ENCODE measurements around the gene ITSN2. TPM values are rescaled to one million over a fixed set of nuclear protein-coding genes. Genes with fewer than 3 reads are reported as not detected.

Gene ITSN2
- total RNA-seq, 1 experiment from 2014 or later, result 22.6 TPM

DNA sequence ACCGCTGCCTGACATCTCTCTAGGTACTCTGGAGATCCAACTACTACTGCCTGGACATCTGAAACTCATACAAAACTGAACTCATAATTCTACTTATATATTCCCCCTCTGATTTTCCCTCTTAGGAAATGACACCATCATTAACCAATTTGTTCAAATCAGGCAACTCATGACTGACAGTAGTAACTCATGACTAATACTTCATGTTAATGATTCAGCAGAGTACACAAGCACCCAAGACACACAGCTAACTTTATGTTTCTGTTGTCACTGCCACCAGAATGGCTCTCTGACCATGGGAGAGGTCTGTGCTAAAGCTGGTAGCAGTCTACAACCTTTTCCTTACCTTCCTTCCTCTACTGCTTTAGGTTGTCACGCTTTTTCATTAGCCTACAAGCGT, 91.1 kb downstream of the ITSN2 start:
- DNase-seq (ENCODE audit: low read depth), result peak; percentile 5

DNA sequence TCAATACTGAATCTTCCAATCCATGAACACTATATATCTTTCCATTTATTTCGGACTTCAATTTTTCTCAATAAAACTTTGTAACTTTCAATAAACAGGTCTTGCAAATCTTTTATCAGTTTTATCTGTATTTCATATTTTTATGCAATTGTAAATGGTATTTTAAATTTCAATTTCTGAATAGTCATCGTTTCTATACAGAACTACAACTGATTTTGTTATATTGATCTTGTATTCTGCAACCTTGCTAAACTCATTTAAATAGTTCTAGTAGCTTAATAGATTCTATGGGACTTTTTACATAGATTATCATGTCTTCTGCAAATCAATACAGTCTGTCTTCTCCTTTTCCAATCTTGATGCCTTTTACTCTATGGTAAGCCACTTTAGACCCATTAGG, 95.1 kb downstream of the ITSN2 start:
- DNase-seq (ENCODE audit: low read depth), result no peak

DNA sequence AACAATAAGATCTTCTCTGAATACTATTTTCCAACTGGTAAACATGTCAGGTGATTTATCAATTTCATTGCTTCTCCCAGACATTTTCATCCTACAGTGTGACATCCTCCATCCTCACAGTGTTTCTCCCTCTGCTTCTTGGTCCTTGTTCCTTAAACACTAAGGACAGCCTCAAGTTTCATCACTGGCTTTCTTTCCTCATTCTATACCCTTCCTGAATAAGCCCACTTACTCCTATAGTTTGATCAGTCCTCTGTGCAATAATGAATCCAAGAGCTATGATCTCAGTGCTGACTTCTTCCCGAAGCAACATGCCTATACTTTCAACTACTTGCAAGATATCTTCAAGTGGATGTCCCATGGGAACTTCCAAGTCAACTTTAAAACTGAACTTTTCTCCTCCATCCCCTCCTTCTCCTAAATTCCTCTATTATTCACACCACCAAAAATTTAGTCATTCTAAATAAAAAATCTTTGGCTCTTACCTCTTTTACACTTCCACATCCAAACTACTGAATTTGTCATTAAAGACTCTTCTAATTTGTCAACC, 97.8 kb downstream of the ITSN2 start:
- no peak for DNase-seq (ENCODE audit: low read depth)

DNA sequence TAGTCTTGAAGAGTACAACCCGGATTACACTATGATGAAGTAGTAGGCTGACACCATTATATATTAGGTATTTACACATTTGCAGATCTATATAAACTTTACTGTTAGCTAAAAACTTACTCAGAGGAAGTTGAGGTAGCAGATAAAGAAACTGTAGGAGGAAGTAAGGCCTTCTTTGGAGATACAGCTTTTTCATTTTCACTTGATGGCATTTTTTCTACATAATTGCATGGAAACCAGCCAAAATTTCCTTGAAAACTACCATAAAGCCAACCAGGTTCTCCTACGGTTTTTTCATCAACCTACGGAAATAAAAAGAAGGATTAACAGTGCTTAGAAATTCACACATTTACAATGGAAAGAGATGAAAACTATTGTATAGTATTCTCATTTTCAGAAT, 98.9 kb downstream of the ITSN2 start:
- DNase-seq (ENCODE audit: low read depth), result no peak

DNA sequence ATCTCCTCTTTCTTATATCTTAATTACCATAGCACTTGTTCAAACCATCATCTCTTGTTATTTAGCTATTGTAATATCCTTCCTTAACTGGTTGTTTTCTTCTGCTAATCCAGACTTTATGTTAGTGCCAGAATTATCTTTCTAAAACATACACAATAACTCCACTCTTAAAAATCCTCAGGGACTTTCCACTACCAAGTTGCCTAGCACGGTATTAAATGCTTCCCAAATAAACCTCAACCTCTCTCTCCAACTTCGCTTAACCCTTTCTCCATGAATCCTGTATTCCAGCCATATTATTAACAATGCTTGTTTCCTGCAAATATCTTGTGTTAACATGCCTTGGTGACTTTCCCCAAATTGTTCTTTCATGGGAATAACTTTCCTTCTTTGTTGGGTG, 101.0 kb downstream of the ITSN2 start:
- no peak for DNase-seq (ENCODE audit: low read depth)

DNA sequence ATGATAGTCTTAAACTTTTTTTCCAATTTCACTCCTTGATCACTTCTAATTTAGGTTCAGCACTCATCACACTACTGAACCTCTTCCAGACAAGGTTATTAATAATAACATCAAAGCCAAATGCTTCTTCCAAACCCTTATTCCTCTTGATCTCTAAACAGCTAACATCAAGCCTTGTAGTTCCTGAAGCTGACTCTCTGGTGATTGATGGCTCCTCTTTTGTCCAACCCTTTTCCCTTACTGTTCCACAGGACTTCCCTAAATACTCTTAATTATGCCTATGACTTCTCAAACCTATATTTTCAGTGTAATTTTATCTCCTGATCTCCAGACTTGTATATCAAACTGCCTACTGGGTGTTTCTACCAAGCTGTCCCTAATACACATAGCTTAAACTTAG, 101.6 kb downstream of the ITSN2 start:
- DNase-seq (ENCODE audit: low read depth), result no peak

DNA sequence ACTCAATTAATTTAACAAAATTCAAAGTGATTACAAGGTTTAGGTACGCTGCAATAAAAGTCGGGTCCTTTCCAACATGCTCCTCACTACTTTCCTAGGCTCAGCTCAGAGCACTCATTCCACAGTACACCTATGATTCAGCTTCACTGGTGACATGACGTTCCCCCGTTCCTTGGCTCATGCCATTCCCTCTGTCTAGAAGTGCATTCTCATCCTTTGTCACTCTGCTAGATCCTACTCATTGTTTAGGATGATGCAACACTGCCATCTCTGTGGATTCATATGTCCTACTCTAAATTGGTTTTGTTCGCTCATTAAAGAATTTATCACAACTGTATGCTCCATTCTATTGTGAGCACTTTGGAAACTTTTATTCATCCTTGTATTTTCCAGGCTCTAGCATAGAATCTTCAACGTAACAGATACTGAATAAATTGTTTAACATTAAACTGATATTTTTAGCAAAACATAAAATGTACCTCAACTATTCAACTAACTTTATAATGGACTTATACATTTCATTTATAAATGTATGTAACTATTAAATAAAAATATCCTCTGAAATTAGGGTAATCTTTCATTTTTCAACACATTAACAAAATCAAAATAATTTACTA, 106.9 kb downstream of the ITSN2 start:
- DNase-seq (ENCODE audit: low read depth), result peak; percentile 4

DNA sequence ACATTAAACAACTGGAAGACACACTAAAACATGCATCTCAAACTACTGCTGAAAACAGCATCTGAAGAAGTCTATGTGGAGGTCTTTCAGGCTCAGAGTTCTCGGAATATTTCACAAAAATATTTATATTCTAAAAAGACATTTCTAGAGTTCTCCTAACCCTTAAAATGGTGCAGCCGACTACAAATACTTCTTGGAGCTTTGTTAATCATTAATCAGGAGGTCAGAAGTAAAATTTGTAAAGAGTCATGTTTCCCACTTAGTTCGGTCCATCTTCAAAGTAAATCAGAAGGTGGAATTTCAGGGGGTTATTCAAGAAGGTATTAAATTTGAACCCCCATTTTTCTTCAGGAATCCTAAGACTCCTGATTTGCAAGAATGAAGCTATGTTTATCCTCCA, 112.7 kb downstream of the ITSN2 start:
- DNase-seq (ENCODE audit: low read depth), result no peak

DNA sequence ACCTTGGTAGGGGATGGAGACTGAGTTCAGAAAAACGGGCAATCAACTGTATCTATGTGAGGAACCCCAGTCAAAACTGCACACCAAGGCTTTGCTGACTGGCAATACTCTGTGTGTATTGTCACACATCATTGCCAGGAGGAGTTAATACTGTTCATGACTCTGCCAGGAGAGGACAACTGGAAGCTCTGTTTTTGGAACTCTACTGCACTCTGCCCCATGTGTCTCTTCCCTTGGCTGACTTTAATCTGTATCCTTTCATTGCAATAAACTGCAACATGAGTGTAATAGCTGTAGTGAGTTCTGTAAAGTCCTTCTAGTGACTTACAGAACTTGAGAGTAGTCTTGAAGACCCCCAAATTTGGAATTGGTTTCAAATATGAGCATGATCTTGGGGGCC, 113.2 kb downstream of the ITSN2 start:
- no peak for DNase-seq (ENCODE audit: low read depth)

DNA sequence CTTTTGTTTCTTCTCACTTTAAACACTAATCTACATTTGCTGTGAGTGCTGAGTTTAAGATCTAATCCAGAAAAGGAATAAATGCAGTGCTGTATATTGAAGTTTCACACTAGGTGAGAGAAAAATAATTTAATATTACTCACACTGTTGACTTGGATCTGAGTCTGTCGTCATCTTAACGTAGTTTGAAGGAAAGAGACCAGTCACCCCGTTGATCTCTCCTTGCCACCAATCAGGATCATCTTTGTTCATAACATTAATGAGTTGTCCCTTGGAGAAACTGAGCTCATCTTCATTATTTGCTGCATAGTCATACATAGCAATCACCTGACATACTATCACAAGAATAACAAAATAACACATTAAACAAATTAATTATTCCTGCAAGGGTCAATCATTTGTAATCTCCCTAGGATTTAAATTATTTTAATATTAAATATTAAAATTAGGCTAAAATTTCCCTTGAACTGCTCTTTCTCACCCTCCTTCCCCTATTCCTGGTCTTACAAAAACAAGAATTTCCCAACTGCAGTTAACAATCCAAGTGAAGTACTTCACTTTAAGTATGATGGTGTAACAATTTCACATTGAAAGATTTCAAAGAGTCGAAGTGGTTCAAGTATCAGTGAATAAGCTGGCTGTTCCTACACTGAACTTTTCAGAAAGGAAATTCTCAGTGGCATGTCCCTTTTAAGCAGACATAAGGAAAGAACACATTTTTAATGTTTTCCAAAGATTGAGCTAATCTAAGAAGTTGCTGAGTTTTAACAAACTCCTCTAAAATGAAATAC, 114.2 kb downstream of the ITSN2 start:
- DNase-seq (ENCODE audit: low read depth), result no peak

DNA sequence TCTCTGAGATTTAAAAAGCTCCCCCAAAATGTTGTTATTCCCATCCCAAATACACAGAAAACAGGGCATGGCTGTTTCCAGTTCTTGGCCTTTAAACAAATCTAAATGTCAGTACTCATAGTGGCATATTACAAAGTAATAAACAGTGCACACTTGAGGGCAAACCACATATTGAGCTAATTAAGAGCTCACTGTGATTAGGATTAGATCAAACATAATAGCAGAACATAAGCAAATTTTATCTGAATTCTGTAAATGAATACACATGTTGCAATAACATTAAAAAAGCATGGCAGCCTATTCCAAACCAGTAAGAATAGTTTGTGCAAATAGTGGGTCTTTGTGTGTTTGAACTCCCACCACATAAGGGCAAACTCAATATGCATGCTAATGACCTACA, 118.8 kb downstream of the ITSN2 start:
- no peak for DNase-seq (ENCODE audit: low read depth)

DNA sequence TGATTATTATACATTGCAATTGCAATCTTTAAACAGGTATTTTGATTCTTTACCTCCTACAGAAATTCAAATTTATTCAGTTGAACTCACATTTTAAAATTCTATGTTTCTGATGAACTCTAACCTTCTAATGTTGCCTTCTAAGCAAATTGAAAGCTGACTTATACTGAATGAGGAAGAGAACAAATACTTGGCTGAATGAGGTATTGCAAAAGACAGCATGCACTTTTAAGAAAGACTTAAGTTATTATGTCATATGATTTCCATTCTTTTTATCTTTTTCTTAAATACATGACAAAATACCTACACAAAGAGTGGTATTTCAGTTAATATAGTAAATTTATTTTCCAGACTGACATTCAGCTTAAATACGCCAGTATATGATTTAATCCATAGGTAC, 120.8 kb downstream of the ITSN2 start:
- DNase-seq (ENCODE audit: low read depth), result no peak

DNA sequence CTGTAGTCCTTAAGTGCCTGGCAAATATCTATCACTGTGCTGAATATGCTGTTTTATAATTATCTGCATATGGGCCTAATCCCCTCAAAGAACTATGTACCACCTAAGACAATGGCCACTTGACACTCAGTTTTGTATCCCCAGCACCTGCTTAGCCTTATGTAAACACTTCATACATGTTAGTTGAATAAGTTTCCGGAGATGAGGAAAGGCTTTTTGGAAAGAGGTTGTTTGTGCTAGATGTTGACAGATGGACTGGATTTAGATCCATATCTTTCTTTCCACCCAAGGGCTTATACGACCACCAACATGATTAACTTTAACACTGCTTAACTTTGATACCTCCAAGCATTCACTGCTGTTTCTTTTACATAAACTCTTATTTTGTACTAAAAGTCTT, 122.2 kb downstream of the ITSN2 start:
- no peak for DNase-seq (ENCODE audit: low read depth)

DNA sequence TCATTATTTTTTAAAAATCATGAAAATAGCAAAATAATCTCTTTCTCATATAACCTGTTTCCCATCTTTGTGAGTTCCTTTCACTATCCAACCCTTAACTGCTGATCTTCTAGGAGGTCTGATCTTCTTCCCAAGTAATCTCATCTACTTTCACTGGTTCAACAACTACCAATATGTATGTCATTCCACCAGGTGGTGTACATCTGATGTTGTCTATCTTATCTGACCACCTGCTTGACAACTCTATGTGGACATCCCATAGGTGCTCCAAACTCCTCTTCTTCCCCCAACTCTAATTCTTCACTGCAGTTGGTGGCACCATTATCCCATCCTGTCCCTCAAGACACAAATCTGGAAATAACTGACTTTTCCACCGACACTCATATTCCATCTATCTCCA, 123.0 kb downstream of the ITSN2 start:
- no peak for DNase-seq (ENCODE audit: low read depth)

DNA sequence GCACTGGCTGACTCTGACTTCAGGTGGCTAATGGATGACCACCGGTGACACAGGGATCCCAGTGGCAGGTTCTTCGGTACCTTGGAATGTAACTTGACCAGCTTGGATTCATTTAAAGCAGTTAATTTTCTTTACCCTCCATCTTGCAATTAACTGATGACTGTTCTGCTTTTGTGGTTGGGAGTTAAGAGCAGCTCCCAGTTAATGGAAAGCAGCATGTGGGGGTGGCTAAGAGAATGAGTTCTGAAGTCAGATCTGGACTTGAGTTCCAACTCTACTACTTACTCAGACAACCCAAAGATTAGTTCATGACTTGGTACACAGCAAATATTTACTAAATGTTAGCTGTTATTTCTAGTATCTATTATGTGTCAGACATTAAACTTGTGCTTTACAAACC, 127.0 kb downstream of the ITSN2 start:
- no peak for DNase-seq (ENCODE audit: low read depth)

DNA sequence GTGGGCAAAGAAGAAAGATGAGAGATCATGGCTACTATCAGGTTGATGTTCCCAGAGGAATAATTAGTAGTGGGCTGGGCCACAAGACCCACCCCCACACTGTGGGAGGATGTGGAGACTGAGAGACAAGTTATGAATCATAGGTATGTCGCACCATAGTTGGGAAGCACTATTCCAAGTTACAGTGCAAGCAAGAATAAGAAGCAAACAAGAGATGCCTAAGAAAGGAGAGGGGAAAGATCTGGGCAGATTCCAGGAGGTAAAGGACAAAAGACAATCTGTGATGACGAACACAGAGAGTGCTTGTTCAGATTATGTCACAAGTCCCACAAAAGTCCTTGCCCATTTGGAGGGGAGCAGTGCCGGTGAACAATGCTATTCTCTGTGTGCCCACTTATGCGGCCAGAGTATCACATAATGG, 128.9 kb downstream of the ITSN2 start:
- DNase-seq (ENCODE audit: low read depth), result peak; percentile 30

DNA sequence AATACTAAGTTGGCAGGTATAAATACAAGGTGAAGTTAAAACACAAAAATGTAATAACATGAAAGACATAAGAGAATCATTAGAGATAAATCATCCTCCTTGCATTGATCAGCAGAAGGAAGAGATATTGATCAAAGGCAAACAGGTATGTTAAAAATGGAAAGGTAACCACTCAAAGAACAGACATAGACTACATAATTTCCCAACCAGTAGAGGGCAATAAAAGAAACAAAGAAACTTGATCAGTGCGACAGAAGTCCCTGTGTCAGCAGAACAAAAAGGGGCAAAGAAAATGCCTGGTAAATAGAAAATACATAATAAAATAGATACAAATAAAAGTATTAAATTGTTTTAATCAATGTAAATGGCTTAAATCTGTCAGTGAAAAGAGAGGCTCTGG, 131.9 kb downstream of the ITSN2 start:
- DNase-seq (ENCODE audit: low read depth), result no peak

DNA sequence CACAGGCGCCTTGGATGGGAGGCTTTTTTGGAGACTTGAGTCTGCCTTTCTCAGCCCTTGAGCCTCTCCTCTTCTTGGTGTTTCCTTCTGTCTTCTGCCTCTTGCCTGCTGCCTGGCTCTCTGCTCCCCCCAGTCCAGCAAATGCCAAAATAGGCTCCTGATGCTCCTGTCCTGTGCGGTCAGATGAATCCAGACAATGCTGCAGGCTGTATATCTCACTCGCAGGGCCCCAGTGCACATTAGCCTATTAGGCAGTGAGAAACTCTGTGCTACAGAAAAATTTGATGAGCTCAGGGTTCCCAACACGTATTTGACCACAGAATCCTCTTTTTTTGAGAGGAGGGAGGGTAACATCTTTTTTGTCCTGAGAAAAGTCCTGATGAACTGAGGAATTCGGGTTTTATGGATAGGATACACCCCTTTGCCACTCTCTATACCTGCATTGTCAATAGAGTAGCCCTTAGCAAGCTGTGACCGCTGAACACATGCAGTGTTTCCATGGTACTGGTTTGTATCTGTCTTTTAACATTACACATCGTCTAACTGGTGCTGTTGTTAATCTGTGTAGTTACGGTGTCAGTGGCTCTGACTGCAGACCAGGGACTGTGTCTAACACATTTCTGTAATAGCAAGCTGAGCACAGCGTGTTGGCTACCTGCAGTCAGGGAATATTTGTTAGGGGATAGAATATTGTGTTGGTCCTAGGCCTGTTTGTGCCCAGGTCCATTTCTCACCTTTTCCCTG, 134.7 kb downstream of the ITSN2 start:
- no peak for DNase-seq (ENCODE audit: low read depth)

DNA sequence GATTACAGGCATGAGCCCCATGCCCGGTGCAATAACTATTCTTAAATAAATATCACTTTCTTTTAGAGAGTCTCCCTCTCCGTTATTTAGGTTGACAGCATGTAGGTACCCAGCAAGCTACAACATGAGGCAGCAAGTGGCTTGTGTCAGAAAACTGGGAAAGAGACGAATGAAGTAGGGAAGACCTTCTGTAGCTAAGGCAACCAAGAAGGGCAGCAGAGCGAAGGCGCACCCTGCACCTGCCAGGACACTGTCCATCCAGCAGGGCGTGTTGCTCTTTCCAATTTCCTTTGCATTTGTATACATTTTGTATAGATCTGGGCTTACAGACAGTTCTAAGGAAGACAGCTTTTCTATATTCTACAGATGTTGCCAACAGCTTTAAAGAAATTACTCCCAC, 137.4 kb downstream of the ITSN2 start:
- DNase-seq (ENCODE audit: low read depth), result no peak

DNA sequence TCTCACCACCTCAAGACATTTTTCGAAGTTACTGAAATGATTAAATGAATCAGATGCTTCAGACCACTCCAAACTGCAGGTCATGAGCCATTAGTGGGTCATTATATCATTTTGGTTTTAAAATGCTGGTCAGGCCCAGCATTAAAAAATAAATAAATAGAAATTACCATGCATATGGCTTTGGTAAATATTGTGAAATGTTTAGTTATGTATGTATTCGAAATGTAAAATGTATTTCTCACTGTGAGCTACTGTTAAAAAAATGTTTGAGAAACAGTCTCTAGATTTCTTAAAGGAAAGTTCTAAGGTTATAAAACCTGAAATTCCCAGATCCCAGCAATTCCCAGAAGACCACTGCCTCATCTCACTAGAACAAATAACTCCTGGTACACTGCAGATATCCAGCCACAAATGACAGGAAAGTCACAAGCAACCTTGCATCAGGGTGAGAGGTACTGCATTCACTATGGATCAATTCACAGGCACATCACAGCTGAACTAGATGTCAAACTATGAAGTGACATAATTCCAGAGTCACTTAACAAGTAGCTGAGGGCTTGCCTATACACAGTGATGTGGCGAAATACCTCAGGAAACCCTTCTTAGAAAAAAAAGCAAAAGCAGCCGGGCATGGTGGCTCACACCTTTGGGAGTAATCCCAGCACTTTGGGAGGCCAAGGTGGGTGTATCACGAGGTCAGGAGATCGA, 138.8 kb downstream of the ITSN2 start:
- no peak for DNase-seq (ENCODE audit: low read depth)

DNA sequence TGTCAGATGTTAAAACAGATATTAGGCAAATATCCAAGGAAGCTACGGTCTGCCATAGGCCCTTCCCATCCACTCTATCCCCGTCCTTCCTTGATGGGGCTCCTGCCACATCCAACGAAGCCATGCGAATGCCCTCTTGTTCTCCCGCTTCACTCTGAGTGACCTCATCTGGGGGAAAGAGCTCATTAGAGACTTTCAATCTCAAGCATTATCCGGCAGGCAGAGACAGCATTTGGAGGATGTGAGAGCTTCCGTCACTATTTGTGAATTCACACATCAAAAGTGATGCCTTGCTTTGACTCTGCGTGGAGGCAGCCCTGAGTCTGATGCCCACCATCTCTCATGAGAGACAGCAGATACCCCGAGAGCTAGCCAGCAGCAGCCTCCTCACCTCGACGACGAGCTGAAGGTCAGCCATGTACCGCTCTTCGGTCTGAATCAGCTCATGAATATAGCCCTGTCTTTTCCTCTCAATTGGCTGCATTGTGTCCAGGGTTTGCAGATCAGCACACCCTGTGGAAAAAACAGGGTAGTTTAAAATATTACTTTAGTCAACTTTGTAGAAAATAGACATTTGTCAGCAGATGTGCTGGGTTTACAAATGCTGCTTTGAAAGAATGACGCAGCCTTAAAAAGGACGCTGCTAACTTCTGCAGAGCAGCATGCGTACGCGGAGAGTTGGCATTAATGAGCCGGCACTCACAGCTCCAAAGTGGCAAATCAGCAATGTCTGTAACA, 139.6 kb downstream of the ITSN2 start:
- no peak for DNase-seq (ENCODE audit: low read depth)
